Right ventricle myocardium inferior (tissue), 1 donor: ENCODE data around the gene INPPL1. TPM values are rescaled to one million over a fixed set of nuclear protein-coding genes. Genes with fewer than 3 reads are reported as not detected.
"Not testable (repeated sequence)": the region's sequence is repeated elsewhere in the genome, so short reads cannot be mapped to it uniquely, and the experiment has no call there.

Experiments used
- ATAC-seq: fragments of 200-7000 bp; cut with Tn5 transposase; one replicate; pipeline ENCODE4 v1.9.1; 2020; ENCODE audit warnings: mild to moderate bottlenecking, moderate library complexity
- DNase-seq: peaks from one replicate; pipeline ENCODE4 v3.0.0; 2021; ENCODE audit errors: missing footprints
- intact Hi-C: fragments of 100-400 bp; cut with DNase I; formaldehyde crosslinking; loops from one replicate; pipeline ENCODE4 v1.11.0; 2022
- total RNA-seq: library from RNA; stranded (reverse); fragmentation: NEBNext Ultra II Directional; extraction: Animal tissue kit (Norgen Biotek cat#: 25700); gene quantifications from one replicate; pipeline ENCODE4 v1.2.1, GENCODE V29; 2021
- donor health status: DM: no; HTN: yes; CAD: no; lungs with severe emphysema.

The INPPL1 gene
- total RNA-seq, 1 donor from 2014 or later: 130 TPM

DNA sequence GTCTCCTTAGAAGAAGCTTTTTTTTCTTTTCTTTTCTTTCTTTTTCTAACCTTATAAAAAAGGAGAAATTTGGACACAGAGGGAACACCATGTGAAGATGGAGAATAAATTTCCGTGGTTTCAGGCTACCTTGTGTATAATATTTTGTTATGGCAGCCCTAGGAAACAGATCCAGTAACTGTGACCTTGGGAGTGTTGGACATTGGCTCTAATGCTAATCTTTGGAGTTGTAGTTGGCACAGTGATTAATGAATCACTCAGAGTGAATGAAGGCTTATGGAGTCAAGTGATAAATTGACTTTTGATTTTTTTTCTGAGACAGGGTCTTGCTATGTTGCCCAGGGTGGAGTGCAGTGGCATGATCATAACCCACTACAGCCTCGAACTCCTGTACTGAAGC is 34.9 kb downstream of the INPPL1 start:
- DNase-seq (no peak), ATAC-seq (no peak)
- intact Hi-C loops: no loop called here

DNA sequence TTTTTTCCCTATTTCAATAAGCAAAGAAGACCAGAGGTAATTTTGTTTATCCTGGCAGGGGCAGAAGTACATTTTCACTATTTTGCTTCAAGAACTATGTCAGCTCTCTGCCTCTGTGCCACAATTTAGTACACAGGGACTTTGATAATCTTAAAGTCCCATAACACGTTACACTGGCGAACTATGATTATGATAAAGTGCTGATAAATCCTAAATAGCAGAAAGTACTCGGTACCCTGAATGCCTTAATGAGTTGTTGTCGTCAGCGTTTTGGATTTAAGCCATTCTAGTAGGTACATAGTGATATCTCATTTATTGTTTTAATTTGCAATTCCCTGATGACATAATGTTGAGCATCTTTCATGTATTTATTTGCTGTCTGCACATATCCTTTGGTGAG is 36.0 kb downstream of the INPPL1 start:
- no peak for DNase-seq

DNA sequence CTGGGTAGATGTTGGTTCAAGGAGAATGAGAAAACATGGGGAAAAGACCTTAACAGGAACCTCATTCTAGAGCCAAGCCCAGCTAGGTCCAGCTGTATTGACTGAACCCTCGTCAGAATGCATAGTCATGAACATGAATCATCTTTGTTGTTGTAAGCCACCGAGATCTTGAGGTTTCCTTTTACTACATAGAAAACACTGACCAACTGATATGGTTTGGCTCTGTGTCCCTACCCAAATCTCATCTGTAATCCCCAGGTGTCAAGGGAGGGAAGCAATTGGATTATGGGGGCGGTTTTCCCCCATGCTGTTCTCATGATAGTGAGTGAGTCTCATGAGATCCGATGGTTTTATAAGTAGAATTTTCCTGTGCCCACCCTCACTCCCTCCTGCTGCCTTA is 38.8 kb downstream of the INPPL1 start:
- DNase-seq (no peak), ATAC-seq (no peak)
- intact Hi-C loops: no loop called here

More for the DNA sequence above, 36.0 kb downstream of the INPPL1 start:
- no peak for ATAC-seq
- intact Hi-C loops: no loop called here

DNA sequence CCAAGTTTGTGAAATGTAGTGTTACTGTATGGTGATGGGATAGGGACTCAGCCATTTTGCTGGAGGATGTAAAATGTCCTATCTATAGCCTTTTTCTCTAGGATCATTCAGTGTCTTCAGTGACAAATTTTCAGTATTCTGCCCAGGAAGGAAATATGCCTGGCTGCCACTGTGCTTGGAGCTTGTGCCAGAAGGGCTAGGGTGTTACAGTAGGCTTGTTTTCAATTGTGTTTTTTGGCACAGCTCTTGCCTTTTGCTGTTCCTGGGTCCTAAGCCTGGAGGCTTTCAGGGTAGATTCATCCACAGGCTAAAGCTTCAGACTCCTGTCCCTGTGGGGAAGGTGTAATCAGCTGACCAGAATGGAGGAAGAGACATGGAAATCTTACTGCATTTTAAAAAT is 41.4 kb downstream of the INPPL1 start:
- intact Hi-C loops: no loop called here
- DNase-seq (no peak), ATAC-seq (no peak)

DNA sequence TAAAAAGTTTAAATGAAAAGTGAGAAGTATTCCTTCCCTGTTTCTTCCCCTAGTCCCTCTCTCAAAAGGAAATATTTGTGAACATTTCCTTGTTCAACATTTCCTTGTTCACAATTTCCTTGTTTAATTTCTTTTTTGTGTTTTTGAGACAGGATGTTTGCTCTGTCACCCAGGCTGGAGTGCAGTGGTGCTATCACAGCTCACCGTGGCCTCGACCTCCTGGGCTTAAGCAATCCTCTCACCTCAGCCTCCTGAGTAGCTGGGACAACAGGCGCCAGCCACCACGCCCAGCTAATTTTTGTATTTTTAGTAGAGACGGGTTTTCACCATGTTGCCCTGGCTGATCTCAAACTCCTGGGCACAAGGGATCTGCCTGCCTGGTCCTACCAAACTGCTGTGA is 42.4 kb downstream of the INPPL1 start:
- ATAC-seq, DNase-seq, intact Hi-C loops: not testable (repeated sequence)

DNA sequence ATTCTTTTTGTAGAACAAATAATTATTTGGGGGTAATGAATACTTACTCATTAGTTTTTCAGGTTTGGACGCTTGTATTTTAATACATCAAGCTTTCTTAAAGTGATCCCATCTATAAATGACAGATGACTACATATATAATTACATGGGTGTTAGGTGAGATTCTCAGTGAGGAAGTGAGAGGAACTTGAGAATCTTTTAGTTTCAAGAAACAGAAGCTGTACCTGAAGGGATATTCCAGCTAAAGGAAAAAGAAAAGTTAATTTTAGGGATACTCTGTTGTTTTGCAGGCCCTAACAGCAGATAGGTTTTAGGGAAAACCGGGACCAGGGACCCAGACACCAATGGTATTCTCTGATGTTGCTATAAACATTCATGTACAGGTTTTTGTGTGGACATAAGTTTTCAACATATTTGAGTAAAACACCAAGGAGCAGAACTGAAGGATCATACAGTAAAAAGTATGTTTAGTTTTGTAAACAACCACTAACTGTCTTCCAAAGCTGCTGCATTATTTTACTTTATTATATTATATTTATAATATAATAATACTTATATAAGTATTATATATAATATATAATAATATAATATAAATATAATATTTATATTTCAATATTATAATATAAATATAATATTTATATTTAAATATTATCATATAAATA is 43.5 kb downstream of the INPPL1 start:
- intact Hi-C loops: no loop called here
- no peak for ATAC-seq
- DNase-seq: no peak

DNA sequence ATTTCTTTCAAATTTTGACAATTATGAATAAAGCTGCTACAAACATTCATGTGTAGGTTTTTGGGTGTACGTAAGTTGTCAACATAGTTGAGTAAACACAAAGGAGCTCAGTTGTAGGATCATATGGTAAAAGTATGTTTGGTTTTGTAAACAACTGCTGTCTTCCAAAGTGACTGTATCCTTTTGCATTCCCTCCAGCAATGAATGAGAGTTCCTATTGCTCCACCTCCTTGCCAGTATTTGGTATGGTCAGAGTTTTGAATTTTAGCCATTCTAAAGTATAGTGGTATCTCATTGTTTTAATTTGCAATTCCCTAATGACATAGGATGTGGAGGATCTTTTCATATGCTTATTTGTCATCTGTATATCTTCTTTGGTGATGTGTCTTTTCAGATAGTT is 47.4 kb downstream of the INPPL1 start:
- intact Hi-C loops: no loop called here
- ATAC-seq: no peak

DNA sequence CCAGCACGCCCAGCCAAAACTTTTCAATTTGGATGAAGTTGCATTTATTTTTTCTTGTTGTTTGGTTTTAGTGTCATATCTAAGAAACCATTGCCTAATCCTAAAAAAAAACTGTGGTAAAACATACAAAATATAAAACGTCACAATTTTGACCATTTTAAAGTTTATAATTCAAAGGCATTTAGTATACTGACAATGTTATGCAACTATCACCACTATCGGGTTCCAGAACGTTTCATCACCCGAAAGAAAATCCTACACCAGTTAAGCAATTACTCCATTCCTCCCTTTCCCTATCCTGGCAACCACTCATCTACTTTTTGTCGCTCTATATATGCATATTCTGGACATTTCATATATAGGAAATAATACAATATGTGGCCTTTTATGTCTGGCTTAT is 49.9 kb downstream of the INPPL1 start:
- ATAC-seq (no peak), DNase-seq (no peak)
- intact Hi-C loops: no loop called here

More for the DNA sequence above, 47.4 kb downstream of the INPPL1 start:
- no peak for DNase-seq

DNA sequence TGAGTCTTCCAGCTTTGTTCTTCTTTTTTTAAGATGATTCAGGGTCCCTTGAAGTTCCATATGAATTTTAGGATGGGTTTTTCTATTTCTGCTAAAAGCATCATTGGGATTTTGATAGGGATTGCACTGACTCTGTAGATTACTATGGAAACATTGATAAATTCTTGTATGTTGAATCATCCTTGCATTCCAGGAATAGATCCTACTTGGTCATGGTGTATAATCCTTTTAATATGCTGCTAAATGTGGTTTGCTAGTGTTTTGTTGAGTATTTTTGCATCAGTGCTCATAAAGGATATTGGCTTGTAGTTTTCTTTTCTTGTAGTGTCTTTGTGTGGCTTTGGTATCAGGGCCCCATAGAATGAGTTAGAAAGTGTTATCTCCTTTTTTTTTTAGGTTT is 54.3 kb downstream of the INPPL1 start:
- ATAC-seq: no peak
- no peak for DNase-seq
- intact Hi-C loops: no loop called here

DNA sequence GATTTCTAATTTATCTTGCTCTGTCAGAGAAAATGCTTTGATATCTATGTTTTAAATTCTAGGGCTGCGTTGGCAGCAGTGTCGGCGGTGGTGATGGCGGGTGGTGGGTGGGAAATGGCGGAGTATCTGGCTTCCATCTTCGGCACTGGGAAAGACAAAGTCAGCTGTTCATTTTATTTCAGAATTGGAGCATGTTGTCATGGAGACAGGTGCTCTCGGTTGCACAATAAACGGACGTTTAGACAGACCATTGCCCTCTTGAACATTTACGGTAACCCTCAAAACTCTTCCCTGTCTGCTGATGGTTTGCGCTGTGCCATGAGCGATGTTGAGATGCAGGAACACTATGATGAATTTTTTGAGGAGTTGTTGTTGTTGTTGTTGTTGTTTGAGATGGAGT is 55.5 kb downstream of the INPPL1 start:
- ATAC-seq (no peak), DNase-seq (no peak)
- intact Hi-C loops: no loop called here

DNA sequence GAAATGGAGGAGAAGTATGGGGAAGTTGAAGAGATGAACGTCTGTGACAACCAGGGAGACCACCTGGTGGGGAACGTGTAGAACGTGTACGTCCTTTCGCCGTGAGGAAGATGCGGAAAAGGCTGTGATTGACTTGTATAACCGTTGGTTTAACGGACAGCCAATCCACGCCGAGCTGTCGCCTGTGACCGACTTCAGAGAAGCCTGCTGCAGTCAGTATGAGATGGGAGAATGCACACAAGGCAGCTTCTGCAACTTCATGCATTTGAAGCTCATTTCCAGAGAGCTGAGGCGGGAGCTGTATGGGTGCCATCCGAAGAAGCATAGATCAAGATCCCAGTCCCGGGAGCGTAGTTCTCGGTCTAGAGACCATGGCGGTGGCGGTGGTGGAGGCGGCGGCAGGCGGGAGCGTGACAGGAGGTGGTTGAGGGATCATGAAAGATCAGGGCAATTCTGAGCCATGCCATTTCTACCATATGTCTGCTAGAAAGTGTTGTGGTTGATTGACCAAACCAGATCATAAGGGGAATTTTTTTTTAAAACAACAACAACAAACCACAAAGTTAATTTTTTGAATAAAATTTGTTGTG is 56.3 kb downstream of the INPPL1 start:
- DNase-seq (no peak), ATAC-seq (no peak)
- intact Hi-C loops: no loop called here

DNA sequence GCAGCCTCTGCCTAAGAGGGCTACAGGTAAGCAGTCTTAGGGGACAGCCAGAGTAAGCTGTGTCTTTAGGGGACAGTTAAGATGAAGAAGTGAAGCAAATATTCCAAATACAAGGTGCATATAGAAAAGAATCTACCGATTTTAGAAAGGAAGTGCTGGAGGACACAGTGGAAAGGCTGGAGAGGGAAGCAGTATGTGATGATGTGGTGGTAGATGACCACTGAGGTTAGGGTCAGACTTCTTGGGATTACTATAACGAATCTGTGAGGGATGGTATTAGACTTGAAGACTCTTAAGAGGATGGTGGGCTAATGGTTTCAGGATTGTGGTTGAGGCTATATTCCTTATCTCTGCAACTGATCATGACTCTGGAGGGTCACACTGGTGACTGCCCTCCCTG is 59.4 kb downstream of the INPPL1 start:
- intact Hi-C loops: no loop called here
- no peak for ATAC-seq
- DNase-seq: no peak

DNA sequence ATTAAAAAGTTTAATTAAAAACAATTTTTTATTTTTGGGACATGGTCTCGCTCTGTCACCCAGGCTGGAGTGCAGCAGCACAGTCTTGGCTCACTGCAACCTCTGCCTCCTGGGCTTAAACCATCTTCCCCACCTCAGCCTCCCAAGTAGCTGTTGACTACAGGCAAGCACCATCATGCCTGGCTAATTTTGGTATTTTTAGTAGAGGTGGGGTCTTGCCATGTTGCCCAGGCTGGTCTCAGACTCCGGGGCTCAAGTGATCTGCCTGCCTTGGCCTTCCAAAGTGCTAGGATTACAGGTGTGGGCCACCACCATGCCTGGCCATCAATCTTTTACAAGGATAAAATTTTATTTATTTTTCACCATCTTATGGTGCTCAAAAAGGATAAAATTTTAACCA is 62.7 kb downstream of the INPPL1 start:
- no peak for DNase-seq
- no peak for ATAC-seq
- intact Hi-C loops: no loop called here

Other genes starting within 250 kb of the INPPL1 start
- gene IL18BP, start 225.9 kb upstream of the INPPL1 start, total RNA-seq: 5.1 TPM
- gene NUMA1, start 144.2 kb upstream of the INPPL1 start, total RNA-seq: 81.3 TPM
- gene LRRC51, start 143.9 kb upstream of the INPPL1 start, total RNA-seq: 3.7 TPM
- 80.3 TPM for gene LAMTOR1, start 121.5 kb upstream of the INPPL1 start, total RNA-seq
- gene TOMT, start 118.8 kb upstream of the INPPL1 start, total RNA-seq: not detected
- 46.1 TPM for gene ANAPC15, start 112.1 kb upstream of the INPPL1 start, total RNA-seq
- 1.7 TPM for gene FOLR3, start 89.0 kb upstream of the INPPL1 start, total RNA-seq
- gene FOLR1, start 32.6 kb upstream of the INPPL1 start, total RNA-seq: 1.2 TPM
- gene FOLR2, start 8.0 kb upstream of the INPPL1 start, total RNA-seq: 33.1 TPM
- gene PHOX2A, start 19.4 kb downstream of the INPPL1 start, total RNA-seq: not detected
- 17.7 TPM for gene CLPB, start 209.8 kb downstream of the INPPL1 start, total RNA-seq